Mucosa of gallbladder (tissue), 1 donor: Measurements from ENCODE around the gene C22orf23. TPM values are rescaled to one million over a fixed set of nuclear protein-coding genes. Genes with fewer than 3 reads are reported as not detected.
A peak's percentile ranks its signal among the peaks of the same experiment; 100 is the strongest.
"Not testable (repeated sequence)": the region's sequence is repeated elsewhere in the genome, so short reads cannot be mapped to it uniquely, and the experiment has no call there.

Experiments used
- DNase-seq: peaks from one replicate; pipeline ENCODE4 v3.0.0-alpha.2; 2020; ENCODE audit warnings: low spot score
- total RNA-seq: library from RNA; stranded (reverse); gene quantifications from one replicate; pipeline ENCODE4 v1.2.1, GENCODE V29; 2021
- donor health status: DM: no; HTN: no; CAD: no.

The C22orf23 gene
- total RNA-seq, 1 donor from 2014 or later: not detected

DNA sequence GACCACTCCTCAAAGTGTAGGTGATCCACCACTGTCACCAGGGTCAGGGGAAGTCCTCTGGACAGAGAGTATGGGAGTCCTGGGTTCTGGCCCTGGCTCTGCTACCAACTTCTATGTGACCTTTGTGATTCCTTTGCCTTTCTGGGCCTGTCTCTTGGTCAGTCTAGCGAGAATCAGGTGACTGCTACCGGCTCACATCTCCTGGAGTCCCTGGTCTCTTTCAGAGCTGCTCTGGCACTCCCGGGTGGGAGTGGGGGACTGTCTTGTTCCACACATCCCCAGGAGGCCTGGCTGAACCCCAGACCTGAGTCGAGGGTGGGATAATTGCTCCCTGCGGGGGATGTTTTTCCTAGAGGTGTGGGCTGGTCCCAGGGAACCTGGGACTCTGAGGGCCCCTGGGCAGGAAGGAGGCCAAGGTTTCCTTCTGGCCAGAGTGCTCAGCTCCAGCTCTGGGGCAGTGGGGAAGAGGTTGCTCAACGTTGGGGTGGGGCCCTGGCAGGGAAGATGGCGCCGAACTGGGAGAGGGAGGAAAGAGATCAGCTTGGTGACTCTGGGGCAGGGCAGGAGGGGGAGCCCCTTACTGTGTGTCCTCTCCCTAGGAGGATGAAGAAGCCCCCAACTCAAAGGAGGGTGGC lies 28.9 kb upstream of the C22orf23 start:
- no peak for DNase-seq

DNA sequence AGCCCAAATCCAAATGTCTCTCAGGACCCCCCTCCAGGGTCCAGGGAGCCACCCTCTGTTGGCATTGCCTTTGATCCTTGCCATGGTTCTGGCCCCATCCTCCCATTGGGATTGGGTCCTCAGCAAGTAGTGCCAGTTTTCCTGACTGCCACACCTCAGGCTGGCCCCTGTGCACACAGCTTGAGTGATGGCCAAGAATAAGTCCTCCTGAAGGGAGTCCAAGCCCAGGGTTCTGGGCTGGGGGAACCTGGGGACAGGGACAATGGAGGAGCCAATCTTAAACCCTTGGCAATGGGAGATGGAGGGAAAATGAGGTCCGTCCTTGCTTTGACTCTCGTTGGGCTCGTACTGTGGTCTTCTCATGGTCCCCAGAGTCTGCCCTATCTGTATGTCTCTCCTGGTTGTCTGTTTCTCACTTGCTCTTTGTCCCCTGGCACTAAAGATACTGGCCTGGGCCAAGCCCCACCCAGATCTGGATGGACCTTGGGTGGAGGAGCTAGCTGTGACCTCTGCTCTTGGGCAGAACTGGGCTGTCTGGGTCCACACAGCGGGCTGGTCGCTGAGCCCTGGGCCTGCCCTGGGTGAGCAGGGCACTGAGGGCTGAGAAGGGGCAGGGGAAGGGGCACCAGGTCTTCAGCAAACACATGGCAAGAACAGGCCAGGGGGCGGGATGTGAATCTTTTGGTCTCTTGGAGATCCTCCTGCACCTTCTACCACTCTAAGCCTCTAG lies 28.0 kb upstream of the C22orf23 start:
- DNase-seq: peak; percentile 19

DNA sequence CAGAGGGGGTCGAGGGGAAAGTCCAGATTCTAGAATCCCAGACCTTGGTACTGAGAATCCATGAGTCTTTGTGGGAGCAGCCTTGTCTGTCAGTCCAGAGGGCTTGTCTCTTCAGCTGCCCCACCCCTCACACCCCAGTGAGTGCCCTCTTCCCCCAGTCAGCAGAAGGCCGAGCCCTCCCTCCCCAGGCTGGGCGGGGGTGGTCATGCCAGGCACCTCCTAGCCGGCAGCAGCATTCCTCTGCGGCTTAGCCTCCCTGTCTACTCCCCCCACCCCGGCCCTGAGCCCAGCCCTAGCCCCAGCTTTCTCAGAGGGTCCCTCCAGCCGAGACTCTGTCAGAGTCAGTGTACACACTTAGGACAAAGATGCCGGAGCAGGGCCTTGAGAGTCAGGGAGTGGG lies 26.4 kb upstream of the C22orf23 start:
- DNase-seq: no peak

DNA sequence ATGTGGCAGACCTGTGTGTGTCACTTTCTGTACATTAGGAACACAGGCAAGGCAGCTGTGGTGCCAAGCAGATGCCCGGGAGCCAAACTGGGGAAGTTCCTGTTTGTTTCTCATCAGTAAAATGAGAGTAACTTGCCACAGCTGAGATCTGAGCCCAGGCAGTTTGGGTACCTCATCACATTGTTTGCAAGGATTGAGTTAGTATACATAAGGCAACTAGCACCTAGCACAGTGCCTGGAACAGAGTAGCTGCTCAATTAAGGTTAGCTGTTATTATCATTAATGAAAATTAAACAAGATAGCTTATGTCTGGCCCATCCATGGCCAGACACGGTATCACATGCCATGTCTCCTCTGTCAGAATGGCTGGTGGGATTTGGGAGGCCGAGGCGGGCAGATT lies 23.1 kb upstream of the C22orf23 start:
- DNase-seq: no peak

DNA sequence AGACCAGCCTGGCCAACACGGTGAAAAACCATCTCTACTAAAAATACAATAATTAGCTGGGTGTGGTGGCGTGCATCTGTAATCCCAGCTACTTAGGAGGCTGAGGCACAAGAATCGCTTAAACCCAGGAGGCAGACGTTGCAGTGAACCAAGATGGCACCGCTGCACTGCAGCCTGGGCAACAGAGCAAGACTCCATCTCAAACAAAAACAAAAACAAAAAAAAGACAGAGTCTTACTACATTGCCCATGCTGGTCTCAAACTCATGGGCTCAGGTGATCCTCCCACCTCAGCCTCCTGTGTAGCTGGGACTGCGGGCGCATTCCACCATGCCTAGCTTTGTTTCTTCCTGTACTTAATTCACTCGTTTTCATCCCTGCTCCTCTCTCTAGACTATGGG lies 22.6 kb upstream of the C22orf23 start:
- DNase-seq: not testable (repeated sequence)

DNA sequence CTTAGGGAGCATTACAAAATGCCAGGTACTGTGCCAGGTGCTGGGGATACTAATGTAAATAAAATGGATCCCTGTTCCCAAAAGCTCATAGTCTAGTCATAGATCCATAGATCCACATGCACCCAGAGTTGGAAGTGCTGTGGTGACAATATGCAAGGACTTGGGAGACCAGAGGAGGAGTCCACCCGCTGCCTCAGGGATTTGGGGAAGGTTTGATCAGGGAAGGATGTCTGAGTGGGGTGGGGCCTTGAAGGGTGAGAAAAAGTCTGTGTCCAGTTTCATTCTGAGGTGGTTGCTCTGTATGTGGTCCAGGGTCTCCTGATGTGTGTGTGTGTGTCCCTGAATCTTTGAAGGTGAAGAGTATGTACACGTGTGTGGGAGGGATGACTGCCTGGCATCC lies 21.8 kb upstream of the C22orf23 start:
- DNase-seq: no peak

DNA sequence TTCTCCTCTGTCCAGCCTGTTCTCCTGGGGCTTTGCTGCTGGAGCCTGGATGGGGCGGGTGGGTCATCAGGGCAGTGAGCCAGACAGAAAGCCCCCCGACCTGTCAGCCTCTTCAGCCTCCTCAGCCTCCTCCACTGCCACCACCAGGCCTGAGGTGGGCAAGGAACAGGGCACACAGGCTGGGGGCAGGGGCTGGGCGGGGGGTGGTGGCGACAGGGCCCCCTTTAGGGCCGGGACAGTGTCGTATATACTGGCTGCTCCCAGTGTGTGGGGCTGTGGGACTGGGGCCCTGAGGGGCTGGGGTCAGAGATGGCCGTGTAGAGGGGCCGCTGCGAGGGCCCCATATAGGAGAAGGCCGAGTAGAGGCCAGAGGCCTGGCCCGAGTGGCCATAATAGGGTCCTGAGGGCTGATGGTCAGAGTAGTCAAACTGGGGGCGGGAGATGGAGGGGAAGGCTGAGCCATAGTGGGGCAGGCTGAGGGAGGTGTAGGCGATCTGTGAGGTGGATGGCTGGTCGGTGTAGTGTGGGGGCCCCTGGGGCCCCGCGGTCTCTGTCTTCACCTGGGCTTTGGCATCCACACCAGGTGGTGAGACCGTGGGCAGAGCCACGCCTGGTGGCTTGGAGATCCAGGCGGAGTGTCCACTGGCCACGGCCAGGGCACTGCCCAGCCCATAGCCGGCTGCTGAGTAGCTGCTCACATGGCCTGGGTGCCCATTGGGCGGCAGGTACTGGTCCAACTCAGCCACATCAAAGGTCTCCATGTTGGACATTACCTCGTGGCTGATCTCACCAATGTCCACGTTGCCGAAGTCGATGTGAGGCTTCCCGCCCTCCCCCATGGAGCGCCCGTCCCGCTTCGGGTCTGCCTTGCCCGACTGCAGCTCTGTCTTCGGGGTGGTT lies 20.1 kb upstream of the C22orf23 start:
- DNase-seq: no peak

DNA sequence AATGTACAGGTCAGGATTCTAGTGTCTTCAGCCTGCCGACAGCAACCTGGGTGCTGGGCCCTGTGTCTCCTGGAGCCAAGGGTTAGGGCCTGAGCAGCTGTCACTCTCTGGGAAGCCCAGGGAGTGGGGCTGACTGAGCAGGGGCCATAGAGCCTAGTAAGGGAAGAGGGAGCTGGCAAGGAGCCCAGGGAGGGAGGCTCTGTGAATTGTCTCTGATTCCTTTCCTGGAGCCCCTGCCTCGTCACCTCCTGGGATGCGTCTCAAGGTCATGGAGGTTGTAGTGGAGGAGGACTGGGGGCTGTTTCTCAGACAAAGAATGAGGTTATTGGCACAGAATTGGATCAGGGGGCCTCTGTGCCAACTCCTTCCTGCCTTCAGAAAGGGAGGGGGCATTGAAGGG lies 19.1 kb upstream of the C22orf23 start:
- no peak for DNase-seq

DNA sequence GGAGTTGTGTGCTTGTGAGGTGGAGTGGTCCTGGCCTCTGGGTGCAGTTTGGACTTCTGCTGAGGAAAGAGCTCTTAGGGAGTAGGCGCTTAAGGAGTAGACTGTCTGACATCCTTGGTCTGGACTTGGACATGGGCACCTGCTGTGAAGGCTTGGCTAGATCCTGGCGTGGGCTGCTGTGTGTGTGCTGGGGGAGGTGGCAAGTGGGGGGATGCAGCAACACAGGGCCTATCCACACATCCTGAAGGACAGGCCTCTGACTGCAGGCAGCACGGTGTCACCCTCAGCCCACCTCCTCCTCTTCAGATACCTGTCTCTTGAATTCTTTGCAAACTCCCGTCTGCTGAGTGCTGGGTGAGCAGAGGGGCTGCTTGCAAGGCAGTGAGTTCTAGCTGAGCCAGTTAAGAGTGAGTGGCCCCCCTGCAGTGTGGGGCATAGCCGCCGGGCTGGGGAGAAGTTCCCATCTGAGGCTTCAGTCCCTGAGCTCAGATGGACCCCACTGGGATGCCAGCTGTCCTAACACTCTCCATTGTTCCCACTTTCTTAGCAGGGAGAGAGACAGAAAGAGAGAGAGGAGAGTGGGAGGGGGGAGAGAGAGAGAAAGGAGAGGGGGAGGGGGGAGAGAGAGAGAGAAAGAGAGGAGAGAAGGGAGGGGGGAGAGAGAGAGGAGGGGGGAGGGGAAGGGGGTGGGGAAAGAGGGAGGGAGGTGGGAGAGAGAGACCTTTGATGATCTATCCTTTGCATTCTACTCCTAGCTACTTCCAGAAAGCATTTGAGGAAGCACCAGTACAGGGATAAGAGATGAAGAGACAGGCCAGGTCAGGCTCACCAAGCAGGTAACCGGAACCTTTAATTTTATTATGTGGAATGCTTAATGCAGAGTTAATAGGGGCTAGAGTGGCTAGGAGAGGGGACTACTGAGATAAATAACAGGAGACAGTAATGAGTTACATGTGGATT lies 18.4 kb upstream of the C22orf23 start:
- DNase-seq: no peak

DNA sequence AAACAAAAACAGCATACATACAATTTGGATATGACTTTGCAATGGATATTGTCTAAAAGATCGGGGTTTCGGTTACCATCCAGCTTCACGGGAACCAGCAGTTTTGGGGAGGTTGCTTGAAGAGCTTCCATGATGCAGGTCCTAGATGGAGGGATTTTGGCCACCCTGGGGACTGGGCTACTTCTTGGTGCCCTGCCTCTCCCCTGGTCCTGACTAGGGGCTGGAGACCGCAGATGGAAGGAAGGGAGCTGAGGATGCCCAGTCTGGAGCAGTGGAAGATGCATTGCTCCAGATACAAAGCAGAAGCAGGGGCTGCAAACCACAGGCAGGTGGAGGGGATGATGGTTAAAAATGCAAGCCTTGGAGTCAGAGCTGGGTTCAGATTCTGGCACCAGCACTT lies 17.5 kb upstream of the C22orf23 start:
- no peak for DNase-seq

DNA sequence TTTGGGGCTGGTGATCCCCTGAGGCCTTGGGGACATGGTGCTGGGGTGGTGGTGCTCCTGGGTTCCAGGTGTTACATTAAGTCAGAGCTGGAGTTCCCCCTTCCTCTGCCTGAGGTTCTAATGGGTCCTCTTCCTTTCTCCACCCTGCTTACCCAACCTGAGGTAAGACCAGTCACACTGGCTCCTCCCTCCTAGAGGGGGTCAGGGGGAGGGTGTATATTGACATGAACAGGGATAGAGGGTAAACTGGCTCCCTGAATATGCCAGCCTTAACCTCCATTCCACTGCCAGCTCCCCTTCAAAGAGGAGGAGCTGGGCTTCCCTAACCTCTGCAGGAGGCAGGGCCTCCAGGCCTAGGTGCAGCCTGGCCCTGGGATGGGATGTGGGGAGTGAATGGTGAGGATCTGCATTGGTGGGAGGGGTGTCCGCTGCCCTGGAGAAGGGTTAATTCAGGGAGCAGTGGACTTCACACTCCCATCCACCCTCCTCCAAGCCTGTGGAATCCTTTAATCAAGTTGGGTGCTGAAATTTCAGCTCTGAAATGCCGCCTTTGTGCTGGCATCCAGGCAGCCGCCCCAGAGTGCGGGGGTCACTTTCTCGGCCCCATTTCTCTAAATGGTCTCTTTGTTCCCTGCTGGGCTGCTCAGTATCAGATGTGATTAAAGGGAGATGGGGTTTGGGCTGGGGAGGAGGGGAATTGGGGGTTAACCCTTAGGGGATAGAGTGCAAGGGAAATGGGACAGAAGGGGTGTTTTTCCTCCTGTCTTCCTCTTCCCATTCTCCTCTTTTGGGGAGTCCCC lies 15.3 kb upstream of the C22orf23 start:
- no peak for DNase-seq

DNA sequence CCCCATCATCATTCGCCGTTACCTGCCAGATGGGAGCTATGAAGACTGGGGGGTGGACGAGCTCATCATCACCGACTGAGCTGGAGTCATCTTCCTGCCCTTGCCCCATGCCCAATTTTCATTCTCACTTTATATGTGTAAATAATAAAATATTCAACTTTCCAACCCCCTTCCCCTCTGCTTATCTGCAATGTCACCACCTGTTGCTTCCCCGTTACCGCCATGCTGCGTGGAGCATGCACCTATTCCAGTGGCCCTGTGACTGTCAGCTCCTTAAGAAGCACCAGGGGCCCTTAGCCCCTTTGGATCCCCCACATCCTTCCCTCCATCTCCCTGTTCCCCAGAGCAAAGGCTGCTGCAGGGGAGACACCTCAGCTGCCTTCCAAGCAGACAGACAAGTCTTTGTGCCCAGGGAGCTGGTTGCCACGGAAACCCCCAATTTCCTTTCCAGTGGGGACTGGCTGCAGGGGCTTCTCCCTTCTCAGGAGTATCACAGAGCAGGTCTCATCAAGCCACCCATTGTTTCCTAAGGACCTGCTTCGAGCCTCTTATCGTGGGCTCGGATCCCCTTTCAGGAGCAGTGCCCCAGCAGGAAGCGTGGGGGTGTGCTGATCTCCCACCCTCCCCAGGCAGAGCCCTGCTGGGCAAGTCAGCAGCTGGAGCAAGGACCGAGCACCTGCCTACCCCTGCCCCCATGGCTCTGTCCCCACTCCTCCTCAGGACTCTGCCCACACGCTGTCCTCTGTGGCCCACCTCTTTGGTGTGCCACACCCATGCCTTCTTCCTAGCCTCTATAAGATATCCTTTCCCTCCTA lies 14.4 kb upstream of the C22orf23 start:
- DNase-seq: no peak

DNA sequence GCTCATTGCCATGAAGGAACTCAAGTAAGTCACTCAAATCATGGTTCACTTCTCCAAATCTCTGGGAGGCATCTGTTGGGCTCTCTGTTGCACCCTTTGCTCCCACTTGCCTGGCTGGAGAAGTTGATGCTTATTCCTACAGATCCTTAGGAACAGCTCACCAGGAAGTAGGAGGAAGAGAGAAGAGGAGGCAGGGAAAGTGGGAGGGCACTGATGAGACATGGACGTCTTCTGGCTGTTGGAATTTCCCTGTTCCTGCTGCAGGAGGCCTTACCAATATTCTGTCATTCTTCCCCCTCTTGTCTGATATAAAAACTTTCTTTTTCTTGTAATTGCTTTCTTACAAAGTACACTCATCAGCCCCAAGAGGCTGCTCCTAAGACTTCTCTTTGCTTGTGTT lies 13.7 kb upstream of the C22orf23 start:
- DNase-seq: no peak

DNA sequence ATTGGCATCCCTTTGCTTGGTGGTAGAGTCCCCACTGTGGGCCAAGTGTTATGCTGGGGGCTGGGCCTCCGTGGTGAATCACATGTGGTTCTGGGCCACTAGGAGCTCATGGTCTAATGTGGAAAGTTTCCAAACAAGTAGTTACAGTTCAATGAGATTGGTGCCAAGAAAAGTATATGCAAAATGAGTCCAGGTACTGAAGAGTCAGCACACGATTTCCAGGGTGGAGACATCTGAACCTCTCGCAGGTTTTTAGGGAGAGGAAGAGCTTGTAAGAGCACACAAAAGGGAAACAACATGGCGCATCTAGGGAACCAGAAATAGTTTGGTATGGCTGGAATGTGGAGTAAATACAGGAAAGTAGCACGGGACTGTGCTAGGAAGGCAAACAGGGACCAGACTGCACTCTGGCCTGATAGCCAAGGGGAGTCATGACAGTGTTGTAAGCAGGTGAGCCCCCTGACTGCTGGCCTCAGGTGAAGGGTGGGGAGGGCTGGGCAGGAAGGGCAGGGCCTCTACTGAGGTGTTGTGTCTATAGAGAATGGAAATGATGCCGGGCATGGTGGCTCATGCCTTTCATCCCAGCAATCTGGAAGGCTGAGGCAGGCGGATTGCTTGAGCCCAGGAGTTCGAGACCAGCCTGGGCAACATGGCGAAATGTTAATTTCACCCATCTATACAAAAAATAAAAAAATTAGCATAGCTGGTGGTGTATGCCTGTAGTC lies 12.7 kb upstream of the C22orf23 start:
- DNase-seq: no peak

DNA sequence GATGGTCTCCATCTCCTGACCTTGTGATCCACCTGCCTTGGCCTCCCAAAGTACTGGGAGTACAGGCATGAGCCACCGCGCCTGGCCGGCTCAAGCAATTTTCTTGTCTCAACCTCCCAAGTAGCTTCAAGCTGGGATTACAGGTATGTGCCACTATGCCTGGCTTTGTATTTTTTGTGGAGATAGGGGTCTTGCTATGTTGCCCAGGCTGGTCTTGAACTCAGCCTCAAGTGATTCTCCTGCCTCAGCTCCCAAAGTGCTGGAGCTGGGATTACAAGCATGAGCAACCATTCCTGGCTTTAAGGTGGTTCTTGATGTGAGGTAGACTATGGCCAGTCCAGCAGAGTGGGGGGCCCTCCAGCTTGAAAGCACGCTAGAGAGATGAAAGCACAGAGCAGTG lies 7.7 kb upstream of the C22orf23 start:
- no peak for DNase-seq

DNA sequence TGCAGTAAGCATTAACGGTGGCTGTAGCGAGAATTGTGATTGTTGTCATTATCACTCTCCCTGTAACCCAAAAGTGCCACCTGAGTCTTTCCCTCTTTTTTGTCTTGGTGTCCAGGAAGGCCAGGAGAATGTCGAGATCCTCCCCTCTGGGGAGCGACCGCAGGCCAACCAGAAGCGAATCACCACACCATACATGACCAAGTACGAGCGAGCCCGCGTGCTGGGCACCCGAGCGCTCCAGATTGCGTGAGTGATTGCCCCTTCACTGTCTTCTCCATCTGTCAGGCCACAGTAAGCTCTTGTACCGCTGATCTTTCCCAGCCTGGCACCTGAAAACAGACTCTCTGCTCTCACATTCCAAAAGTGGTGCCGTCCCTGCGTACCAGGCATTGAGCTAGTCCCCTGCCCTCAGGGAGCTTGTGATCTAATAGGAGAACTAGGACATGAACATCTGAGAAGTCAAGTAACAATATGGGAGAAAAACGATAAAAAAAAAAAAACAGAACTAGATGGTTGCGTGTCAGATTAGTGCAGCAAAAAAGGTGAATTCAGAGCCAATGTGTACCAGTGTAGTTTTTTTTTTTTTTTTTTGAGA lies 5.9 kb upstream of the C22orf23 start:
- DNase-seq: no peak

DNA sequence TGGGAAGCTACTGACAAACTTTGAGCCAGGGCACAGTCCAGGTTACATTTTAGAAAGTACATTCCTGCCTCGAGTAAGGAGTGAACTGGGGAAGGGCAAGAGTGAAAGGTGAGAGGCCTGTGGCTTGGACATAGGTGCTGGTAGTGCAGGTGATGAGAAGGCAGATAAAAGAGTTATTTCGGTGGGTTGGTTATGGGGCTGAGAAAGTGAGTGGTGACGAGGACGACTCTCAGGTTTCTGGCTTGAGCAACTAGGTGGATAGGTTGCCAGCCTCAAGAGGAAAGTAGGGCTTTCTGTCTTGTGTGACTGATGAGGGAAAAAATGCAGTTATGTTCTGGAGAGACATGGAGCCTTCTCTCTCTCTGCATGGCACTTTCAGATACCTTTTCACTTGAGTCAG lies 3.8 kb upstream of the C22orf23 start:
- no peak for DNase-seq

DNA sequence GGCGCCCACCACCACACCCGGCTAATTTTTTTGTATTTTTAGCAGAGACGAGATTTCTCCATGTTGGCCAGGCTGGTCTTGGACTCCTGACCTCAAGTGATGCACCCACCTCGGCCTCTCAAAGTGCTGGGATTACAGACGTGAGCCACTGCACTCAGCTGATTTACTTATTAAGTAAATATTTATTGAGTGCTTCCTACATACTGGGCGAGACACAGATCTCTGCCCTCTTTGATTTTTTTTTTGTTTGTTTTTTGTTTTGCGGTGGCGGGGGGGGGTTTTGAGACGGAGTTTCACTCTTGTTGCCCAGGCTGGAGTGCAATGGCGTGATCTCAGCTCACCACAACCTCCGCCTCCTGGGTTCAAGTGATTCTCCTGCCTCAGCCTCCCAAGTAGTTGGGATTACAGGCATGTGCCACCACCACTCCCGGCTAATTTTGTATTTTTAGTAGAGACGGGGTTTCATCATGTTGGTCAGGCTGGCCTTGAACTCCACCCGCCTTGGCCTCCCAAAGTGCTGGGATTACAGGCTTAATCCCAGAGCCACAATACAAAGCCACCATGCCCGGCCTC lies 2.5 kb upstream of the C22orf23 start:
- DNase-seq: not testable (repeated sequence)
